HepG2 (cell line): ENCODE measurements around the gene DOK7. TPM values are rescaled to one million over a fixed set of nuclear protein-coding genes. Genes with fewer than 3 reads are reported as not detected.

Source experiments
- ARID5B ChIP-seq: IDR thresholded peaks from 2 replicates; pipeline ENCODE4 v1.4.0; 2020; ENCODE audit warnings: mild to moderate bottlenecking, missing genetic modification reagents
- ATF7-NPFF ChIP-seq: sonication (generic); formaldehyde crosslinking; IDR thresholded peaks from 2 replicates; pipeline ENCODE4 v1.8.1; 2023; ENCODE audit warnings: mild to moderate bottlenecking, low read depth, missing genetic modification reagents, moderate library complexity
- ELK4 ChIP-seq: sonication (generic); formaldehyde crosslinking; IDR thresholded peaks from 2 replicates; pipeline ENCODE4 v1.9.0; 2021; ENCODE audit warnings: missing genetic modification reagents, borderline replicate concordance
- GMEB1 ChIP-seq: sonication (generic); formaldehyde crosslinking; IDR thresholded peaks from 2 replicates; pipeline ENCODE4 v1.5.1; 2020; ENCODE audit warnings: missing genetic modification reagents, mild to moderate bottlenecking, borderline replicate concordance
- HMGA1 ChIP-seq: sonication (generic); formaldehyde crosslinking; conservative IDR thresholded peaks from 2 replicates; pipeline ENCODE4 v1.4.0; 2020; ENCODE audit warnings: missing genetic modification reagents
- JDP2 ChIP-seq: sonication (generic); formaldehyde crosslinking; IDR thresholded peaks from 2 replicates; pipeline ENCODE4 v1.8.1; 2022; ENCODE audit warnings: missing genetic modification reagents, borderline replicate concordance
- NR3C1 ChIP-seq: sonication (generic); formaldehyde crosslinking; IDR thresholded peaks from 2 replicates; pipeline ENCODE4 v1.4.0; 2020; ENCODE audit warnings: missing genetic modification reagents
- PAX8 ChIP-seq: sonication (generic); formaldehyde crosslinking; IDR thresholded peaks from 2 replicates; pipeline ENCODE4 v1.8.0; 2022; ENCODE audit warnings: mild to moderate bottlenecking, missing genetic modification reagents, borderline replicate concordance
- RFXAP ChIP-seq: sonication (generic); formaldehyde crosslinking; IDR thresholded peaks from 2 replicates; pipeline ENCODE4 v1.4.0; 2020; ENCODE audit warnings: missing genetic modification reagents, borderline replicate concordance
- SMARCC2 ChIP-seq: fragments of 450-650 bp; IDR thresholded peaks from 2 replicates; pipeline ENCODE4 v1.6.1; 2017; ENCODE audit warnings: antibody characterized with exemption, mild to moderate bottlenecking
- SP1 ChIP-seq, 2 experiments: fragments of 450-650 bp in 1 of 2; sonication (generic) in 1 of 2; formaldehyde crosslinking in 1 of 2; IDR thresholded peaks; 2 replicates each; pipeline versions ENCODE4 v1.4.0 to v1.6.1; 2016 to 2020; ENCODE audit warnings: missing genetic modification reagents in 1 of 2
- STAG1 ChIP-seq: sonication (generic); formaldehyde crosslinking; IDR thresholded peaks from 2 replicates; pipeline ENCODE4 v1.4.0; 2020; ENCODE audit warnings: missing genetic modification reagents
- U2AF2 ChIP-seq: fragments of 200-400 bp; formaldehyde crosslinking; IDR thresholded peaks from 2 replicates; pipeline ENCODE4 v1.6.1; 2017; ENCODE audit warnings: low read depth, mild to moderate bottlenecking, low read length
- XRCC5 ChIP-seq: fragments of 200-400 bp; formaldehyde crosslinking; optimal IDR thresholded peaks from 2 replicates; pipeline ENCODE3; 2017; ENCODE audit warnings: mild to moderate bottlenecking, low read length
- ZBTB4 ChIP-seq: sonication (generic); formaldehyde crosslinking; IDR thresholded peaks from 2 replicates; pipeline ENCODE4 v1.4.0; 2020; ENCODE audit warnings: missing genetic modification reagents, mild to moderate bottlenecking, borderline replicate concordance
- ZNF230 ChIP-seq: sonication (generic); formaldehyde crosslinking; IDR thresholded peaks from 2 replicates; pipeline ENCODE4 v1.4.0; 2020; ENCODE audit warnings: mild to moderate bottlenecking, missing genetic modification reagents
- ZNF350 ChIP-seq: sonication (generic); formaldehyde crosslinking; IDR thresholded peaks from 2 replicates; pipeline ENCODE4 v1.4.0; 2020; ENCODE audit warnings: mild to moderate bottlenecking, low read depth, missing genetic modification reagents, borderline replicate concordance
- ZNF432 ChIP-seq: sonication (generic); formaldehyde crosslinking; IDR thresholded peaks from 2 replicates; pipeline ENCODE4 v1.5.0; 2020; ENCODE audit warnings: missing genetic modification reagents, mild to moderate bottlenecking, borderline replicate concordance
- ZNF451 ChIP-seq: sonication (generic); formaldehyde crosslinking; IDR thresholded peaks from 2 replicates; pipeline ENCODE4 v1.5.0; 2020; ENCODE audit warnings: mild to moderate bottlenecking, missing genetic modification reagents
- ZNF496 ChIP-seq: sonication (generic); formaldehyde crosslinking; IDR thresholded peaks from 2 replicates; pipeline ENCODE4 v1.8.1; 2023; ENCODE audit warnings: mild to moderate bottlenecking, moderate library complexity, missing genetic modification reagents; ENCODE audit not compliant: insufficient replicate concordance
- ZNF75D ChIP-seq: sonication (generic); formaldehyde crosslinking; IDR thresholded peaks from 2 replicates; pipeline ENCODE4 v1.8.1; 2023; ENCODE audit warnings: missing genetic modification reagents, mild to moderate bottlenecking, borderline replicate concordance
- polyA plus RNA-seq, 8 experiments: library from polyadenylated mRNA; depleted of rRNA in 3 of 8; stranded (reverse) in 7 of 8; unstranded in 1 of 8; fragments of >200 nt; fragmentation: Illumina TruSeq in 4 of 8; extraction: Trizol in 4 of 8; gene quantifications; 2 replicates each; pipeline versions ENCODE4 v1.2.1 to v1.2.3, GENCODE V29; 2011 to 2016; ENCODE audit warnings: low read depth in 4 of 8, missing spikeins in 1 of 8, mixed read lengths in 1 of 8; ENCODE audit not compliant: insufficient read depth in 1 of 8
- total RNA-seq, 5 experiments: library from RNA; depleted of rRNA; stranded (reverse); fragments of >200 nt; fragmentation: Illumina TruSeq; extraction: Trizol; gene quantifications; 2 replicates each; pipeline ENCODE4 v1.2.3, GENCODE V29; 2016; ENCODE audit warnings: low read depth in 1 of 5

The DOK7 gene
- total and polyA plus RNA-seq, 2 of the 13 experiments (the other 11 are each of a cell fraction or from before 2014, with no cell fraction given) = 0.03 to 0.07 TPM

- TF ChIP-seq ZBTB4 (CRISPR knock-in tag) (no peak), JDP2 (CRISPR knock-in tag) (no peak), ARID5B (CRISPR knock-in tag) (no peak), ZNF230 (CRISPR knock-in tag) (no peak), ELK4 (CRISPR knock-in tag) (no peak), ATF7-NPFF (no peak), ZNF496 (CRISPR knock-in tag) (no peak), HMGA1 (CRISPR knock-in tag) (no peak), ZNF75D (CRISPR knock-in tag) (no peak), NR3C1 (CRISPR knock-in tag) (no peak), ZNF350 (CRISPR knock-in tag) (no peak), STAG1 (CRISPR knock-in tag) (peak; percentile 37), ZNF451 (CRISPR knock-in tag) (no peak), PAX8 (CRISPR knock-in tag) (no peak), U2AF2 (no peak), ZNF432 (CRISPR knock-in tag) (no peak), SP1 (IDR thresholded peaks at IDR 0.05) (no peak), SP1 (CRISPR knock-in tag; IDR thresholded peaks at IDR 0.05) (no peak), GMEB1 (CRISPR knock-in tag) (no peak), SMARCC2 (no peak), XRCC5 (peak; percentile 33), RFXAP (CRISPR knock-in tag) (no peak)
Observed at GRCh38 chr4:3476341-3476747, 13.2 kb downstream of the DOK7 start (continued).
